GM12892 (cell line): ENCODE data around the gene NKAPD1.

Experiments
- DNase-seq: peaks from one replicate; pipeline ENCODE4 v3.0.0; 2011; ENCODE audit not compliant: insufficient read length
- FAIRE-seq: peaks from 2 replicates; lab custom pipeline; 2011; peaks lifted over from hg19 to GRCh38; lab: Jason Lieb, UNC
- POLR2A ChIP-seq: IDR thresholded peaks from 2 replicates; pipeline ENCODE4 v1.6.1; 2011; ENCODE audit warnings: low read depth, low read length, control low read depth
- POLR2AphosphoS5 ChIP-seq: IDR thresholded peaks from 2 replicates; pipeline ENCODE4 v1.6.1; 2011; ENCODE audit warnings: low read depth, low read length, control low read depth
- TAF1 ChIP-seq: IDR thresholded peaks from 2 replicates; pipeline ENCODE4 v1.6.1; 2011; ENCODE audit warnings: low read depth, mild to moderate bottlenecking, control low read depth, low read length, borderline replicate concordance

Gene NKAPD1

DNA sequence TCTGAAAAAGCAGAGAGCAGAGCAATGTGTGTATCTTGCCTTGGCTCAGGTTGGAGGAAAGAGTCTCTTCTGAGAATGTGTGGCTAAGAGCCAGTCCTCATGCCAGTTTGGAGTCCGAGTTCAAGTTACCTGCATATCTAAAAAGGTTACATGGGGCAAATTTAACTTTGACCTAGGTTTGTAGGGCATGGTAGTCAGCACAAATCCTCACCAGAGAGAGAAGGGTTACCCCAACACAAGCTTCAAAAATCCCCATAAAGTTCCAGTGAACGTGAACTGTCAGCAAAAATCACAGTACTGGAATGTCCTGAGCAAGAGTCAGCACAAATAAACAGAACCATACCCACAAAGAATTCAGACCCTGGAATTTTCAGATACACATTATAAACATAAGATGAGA, 26.4 kb downstream of the NKAPD1 start:
- TF ChIP-seq POLR2AphosphoS5 = no peak
- TF ChIP-seq TAF1 = no peak
- TF ChIP-seq POLR2A = no peak
- DNase-seq (no peak), FAIRE-seq (no peak)

DNA sequence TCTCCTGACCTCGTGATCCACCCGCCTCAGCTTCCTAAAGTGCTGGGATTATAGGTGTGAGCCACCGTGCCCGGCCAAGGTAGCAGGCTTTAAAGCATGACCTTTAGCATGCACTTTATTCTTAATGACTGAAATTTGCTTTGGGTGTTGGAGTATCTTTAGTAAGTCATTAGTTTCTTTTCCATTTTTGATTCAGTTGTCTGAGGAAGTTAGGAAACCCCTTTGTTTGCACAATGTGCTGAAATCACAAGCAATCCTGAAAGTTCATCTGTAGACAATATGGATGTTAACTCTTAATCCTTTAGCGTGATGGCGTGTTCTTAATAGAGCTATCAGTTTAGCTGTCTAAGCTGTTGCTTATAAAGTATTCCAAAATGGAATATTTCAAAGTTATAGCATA, 29.3 kb downstream of the NKAPD1 start:
- DNase-seq (no peak), FAIRE-seq (no peak)

DNA sequence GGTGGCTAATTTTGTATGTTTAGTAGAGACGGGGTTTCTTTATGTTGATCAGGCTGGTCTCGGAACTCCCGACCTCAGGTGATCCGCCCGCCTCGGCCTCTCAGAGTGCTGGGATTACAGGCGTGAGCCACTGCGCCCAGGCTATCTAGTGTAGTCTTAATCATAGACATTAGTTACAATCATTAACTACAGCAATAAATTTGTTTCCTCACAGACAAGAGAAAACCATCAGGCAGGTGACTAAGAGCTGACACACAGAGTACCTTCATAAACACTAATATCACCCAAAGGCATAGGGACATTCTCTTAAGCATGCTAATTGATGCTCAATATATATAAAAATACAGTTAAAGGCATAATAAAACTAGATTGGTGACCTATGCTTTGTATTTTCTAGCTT, 32.0 kb downstream of the NKAPD1 start:
- no peak for DNase-seq
- FAIRE-seq = no peak
- TF ChIP-seq POLR2AphosphoS5 (no peak), POLR2A (no peak), TAF1 (no peak)

More for the DNA sequence above, 29.3 kb downstream of the NKAPD1 start:
- TF ChIP-seq POLR2AphosphoS5 (no peak), TAF1 (no peak), POLR2A (no peak)

DNA sequence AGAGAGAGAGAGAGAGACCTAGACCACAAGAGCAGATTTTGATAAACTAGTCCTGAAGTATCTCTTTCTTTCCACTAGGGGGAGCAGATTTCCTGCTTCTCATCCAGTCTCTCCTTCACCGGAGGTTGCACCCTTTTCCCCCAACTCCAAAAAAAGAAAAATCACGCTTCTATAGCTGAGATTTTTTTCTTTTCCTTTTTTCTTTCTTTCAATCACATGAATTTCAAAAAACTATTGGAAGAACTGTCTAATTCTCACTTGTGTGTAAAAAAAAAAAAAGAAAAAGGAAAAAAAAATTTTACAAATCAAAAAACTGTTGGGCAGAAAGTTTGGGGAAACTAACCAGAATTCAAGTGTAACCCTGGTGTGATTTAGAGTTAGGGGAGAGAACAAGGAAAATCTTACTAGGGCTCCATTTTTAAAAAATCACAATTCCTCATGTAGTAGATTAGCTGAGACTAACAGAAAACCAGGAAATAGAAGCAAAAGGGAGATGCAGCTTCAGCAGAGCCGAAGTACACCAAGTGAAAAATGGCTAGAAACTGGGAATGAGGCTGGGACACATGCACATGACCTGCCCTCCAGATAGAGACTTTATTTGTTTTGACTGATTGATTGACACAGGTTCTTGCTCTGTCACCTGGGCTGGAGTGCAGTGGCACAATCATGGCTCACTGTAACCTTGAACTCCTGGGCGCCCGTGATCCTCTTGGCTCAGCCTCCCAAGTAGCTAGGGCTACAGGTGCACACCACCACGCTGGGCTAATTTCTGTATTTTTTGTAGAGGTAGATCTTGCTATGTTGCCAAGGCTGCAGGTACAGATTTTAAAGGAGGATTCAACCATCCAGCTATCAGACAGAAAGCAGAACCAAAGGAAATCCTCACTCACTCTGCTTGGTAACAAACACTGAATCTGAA, 39.7 kb downstream of the NKAPD1 start:
- DNase-seq = no peak
- FAIRE-seq = no peak
- TF ChIP-seq POLR2A (no peak), POLR2AphosphoS5 (no peak), TAF1 (no peak)

DNA sequence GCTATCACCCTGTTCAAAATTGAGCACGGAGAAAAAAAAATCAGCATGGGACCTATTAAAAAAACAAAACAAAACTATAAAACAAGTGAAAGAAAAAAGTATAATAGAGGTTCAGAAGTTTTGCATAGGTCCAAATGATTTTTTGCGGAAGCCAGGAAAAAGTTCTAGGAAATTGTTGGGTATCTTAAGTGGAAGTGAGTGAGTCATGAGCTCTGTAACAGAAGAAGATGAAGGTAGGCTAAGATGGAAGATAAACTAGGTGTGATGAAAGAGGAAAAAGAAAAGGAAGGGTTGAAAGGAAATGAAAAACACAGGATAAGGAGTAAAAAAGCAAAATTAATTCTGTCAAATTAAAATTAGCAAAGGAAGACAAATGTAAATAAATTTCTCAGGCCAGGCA, 40.4 kb downstream of the NKAPD1 start:
- no peak for DNase-seq
- peak; percentile 33 for FAIRE-seq

DNA sequence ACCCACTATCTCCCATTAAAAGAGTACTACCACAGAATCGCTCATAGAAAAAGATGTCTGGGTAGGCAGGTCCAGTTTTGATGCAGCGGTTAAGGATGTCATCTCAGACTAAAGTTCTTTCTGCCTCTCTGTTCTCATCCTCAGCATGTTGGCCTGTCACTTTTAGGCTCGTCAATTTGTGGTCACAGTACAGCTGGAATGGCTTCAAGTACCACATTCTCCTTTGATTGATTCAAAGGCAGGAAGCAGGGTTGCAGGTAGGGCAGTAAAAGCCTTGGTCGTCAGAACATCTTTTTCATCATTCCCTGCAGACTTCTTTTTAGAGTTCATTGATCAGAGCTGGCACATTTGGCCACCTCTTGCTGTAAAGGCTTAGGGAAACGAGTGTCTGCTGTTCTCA, 41.3 kb downstream of the NKAPD1 start:
- TF ChIP-seq POLR2A (no peak), TAF1 (no peak), POLR2AphosphoS5 (no peak)
- FAIRE-seq = no peak
- no peak for DNase-seq

More for the DNA sequence above, 40.4 kb downstream of the NKAPD1 start:
- TF ChIP-seq POLR2AphosphoS5 (no peak), TAF1 (no peak), POLR2A (no peak)

DNA sequence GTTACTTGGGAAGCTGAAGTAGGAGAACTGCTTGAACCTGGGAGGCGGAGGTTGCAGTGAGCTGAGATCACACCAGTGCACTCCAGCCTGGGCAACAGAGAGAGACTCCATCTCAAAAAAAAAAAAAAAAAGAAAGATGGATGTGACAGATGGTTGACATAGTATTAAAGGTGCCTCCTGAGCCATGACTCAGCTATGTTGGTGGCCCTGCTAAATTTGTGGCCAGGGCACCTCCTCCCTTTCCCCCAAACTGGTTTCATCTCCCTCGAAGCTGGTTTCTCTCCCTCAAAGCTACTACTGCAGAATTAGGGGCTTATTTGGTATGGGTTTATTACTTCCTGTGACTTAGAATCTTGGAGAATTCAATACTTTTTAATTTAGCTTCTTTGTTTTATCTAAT, 44.1 kb downstream of the NKAPD1 start:
- DNase-seq = no peak
- TF ChIP-seq POLR2AphosphoS5 (no peak), TAF1 (no peak), POLR2A (no peak)

DNA sequence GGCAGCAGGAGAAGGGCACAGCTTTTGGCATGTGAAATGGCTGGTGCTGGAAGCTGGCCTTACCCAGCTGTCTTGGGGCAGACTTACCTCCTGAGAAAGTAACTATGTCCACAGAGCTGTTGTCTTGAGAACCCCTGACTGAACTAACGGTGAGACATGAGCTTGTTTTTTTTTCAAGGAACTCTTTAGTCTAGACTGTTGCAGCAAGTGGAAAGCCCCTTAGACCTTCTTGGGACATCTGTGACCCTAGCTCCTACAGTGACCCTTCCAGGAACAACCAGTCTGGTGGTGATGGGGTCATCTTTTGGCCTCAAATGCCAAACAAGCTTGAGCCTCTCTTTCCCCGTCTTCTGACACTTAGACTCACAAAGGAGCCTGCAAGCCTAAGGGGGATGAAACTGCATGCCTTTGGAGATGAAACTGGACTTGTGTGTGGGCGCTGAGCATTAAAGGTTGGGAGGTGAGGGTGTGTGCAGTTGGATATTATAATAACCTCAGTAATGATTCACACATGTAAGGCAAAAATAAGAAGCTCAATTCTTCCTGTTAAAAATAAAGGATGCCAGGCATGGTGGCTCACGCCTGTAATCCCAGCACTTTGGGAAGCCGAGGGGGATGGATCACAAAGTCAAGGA, 48.0 kb downstream of the NKAPD1 start:
- no peak for FAIRE-seq
- TF ChIP-seq POLR2AphosphoS5 (no peak), TAF1 (no peak), POLR2A (no peak)
- no peak for DNase-seq

More for the DNA sequence above, 44.1 kb downstream of the NKAPD1 start:
- FAIRE-seq = no peak

DNA sequence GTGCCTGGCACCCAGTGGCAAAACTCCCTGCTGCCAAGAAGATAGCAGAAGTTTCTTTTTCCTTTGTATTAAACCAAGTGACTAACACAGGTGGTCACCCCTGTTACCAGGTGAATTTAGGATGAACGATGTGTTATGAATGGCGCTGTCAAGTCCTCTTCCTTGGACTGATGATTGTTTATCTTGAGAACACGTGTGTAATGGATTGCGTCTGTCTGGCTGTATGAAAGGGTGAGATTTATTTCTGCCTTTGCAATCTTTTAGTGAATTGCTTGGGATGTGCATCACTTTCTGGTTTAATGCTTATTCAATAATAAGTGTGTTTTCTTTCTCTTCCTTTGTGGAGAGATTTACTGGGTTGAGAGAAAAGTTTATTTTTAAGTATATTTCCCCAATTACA, 49.0 kb downstream of the NKAPD1 start:
- DNase-seq = no peak
- no peak for FAIRE-seq
- TF ChIP-seq POLR2A (no peak), TAF1 (no peak), POLR2AphosphoS5 (no peak)

DNA sequence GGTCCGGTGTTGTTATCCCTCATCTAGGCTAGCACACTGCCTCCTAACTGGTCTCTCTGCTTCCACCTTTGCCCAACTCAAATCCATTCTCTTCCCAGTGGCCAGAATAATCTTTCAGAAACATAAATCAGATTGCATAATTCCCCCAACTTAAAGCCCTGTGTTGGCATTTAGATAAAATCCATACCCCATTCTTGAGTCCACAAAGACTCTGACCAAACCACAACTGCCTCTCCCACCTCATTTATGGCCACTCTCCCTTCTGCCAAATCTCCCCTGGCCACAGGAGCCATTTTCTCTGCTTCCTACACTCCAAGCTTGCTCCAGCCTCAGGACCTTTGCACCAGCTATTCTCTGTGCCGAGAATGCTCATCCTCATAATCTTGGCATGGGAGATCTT, 53.0 kb downstream of the NKAPD1 start:
- DNase-seq = no peak
- TF ChIP-seq TAF1 = no peak
- TF ChIP-seq POLR2AphosphoS5 = no peak
- no peak for TF ChIP-seq POLR2A
- FAIRE-seq = no peak

DNA sequence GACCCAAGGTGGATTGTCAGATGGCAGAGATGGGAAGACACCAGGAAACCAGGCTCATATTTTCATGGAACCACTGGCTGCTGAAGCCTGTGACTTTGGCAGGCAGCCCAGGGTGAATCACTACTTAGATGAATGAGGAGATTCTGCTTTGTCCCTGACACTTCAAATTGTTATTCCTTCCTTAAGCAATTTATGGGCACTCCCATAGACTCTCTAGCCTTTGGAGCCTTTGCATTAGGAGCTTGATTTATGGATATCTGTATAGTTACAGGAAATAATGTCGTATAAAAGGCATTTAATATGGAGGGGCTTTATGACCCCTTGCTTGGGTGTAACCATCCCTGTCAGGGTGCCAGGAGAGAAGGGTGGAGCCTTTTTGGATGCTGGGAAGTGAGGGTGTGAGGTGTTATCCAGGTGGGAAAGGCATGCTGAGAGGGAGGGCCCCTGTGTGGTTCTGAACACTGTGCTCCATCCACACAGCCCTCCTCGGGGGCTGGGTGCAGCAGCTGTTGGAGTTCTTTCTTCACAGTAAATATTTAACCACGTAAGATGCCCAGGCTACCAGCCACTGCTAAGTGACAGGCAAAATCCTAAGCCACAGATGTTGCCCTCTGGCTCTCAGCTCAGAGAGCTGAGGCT, 54.5 kb downstream of the NKAPD1 start:
- FAIRE-seq (no peak), DNase-seq (no peak)
- TF ChIP-seq POLR2AphosphoS5 (no peak), TAF1 (no peak), POLR2A (no peak)

DNA sequence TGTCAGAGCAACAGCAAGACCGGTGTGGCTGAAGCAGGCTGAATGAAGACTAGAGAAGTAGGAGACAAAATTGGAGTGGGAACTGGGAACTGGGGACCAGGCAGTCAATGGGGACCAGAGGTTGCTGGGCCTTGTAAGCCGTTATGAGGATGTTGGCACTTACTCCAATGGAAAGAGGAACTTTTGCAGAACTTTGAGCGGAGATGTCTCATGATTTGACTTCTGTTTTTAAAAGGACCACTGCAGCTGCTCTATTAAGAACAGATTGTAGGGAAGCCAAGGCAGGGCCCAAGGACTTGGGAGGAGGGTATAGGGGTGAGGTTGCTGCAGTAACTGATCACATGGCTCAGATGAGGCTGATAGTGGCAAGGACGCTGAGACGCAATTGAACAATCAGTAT, 55.6 kb downstream of the NKAPD1 start:
- no peak for FAIRE-seq
- DNase-seq = no peak
- TF ChIP-seq TAF1 = no peak

DNA sequence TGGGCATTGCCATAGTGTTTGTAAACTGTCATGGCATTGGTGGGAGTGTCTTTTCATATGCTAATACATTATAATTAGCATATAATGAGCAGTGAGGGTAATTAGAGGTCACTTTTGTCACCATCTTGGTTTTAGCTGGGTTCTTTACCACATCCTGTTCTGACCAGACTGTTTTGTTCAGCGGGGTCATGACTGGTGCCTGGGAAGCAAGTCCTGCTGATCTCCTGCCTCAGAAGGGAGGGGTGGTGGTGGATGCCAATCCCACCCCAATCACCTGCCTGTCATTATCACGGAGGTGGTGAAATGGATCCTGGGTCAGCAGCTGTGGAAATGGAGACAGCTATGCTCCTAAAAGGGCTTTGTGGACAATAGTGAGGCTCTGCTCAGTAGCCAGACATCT, 58.6 kb downstream of the NKAPD1 start:
- TF ChIP-seq POLR2AphosphoS5 (no peak), TAF1 (no peak), POLR2A (no peak)
- DNase-seq (no peak), FAIRE-seq (peak; percentile 54)
